H54 (cell line): Measurements from ENCODE around the gene NOA1.

Experiments
- DNase-seq: peaks from one replicate; pipeline ENCODE4 v3.0.0; 2011; ENCODE audit warnings: low spot score, mixed read lengths; ENCODE audit not compliant: insufficient read length
- FAIRE-seq: peaks from 3 replicates; lab custom pipeline; 2011; peaks lifted over from hg19 to GRCh38; lab: Jason Lieb, UNC
- POLR2A ChIP-seq: IDR thresholded peaks from 2 replicates; pipeline ENCODE4 v1.6.1; 2011; ENCODE audit warnings: low read depth, mild to moderate bottlenecking, low read length

Gene NOA1

DNA sequence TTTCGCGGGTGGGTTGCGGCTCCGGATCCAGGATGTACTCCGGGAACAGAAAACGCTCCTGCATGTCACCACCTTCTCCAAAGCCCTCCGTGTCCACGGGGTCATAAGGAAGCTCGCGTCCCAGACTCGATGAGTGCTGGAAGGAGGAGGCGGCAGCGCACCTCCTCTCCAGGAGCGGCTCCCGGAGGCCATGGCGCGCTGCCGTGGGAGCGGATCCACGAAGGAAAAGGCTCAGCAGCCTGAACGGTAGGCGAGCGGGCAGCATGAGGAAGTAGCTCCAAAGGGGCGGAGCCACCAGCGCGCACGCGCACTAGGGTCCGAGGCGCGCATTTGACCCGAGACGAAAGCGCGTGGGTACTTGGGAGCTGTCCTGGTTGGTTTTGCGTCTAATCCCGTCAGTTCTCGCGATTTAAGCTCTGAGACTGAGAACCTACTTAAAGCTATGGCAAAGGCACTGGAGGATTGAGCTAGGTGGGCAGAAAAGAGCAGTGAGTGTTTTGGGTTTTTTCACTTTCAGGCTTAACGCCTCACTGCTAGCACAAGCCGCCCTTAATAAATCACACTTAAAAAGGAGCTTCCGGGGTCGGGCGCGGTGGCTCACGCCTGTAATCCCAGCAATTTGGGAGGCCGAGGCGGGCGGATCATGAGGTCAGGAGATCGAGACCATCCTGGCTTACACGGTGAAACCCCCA is at the start of gene NOA1:
NOA1 (minus strand) TSS at position 286 of the 692 bp plus-strand sequence; CDS start at position 265, 21 bp downstream.
- FAIRE-seq (peak; percentile 82), DNase-seq (peak; percentile 75)
- TF ChIP-seq POLR2A, result peak; percentile 94

DNA sequence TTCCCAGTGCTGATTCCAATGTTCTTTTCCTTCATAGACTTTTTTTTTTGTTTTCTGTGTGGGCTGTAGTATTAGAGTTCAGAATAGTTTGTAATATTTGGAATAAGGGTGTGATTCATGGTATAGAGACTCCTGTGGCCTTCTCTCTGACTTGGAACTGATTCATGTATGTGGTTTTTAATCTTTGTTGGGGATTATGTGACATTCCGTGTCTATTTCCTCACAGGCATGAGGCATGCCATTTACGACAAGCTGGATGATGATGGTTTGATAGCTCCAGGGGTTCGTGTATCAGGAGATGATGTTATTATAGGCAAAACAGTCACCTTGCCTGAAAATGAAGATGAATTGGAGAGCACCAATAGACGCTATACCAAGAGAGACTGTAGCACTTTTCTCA is 45.7 kb upstream of the NOA1 start:
- DNase-seq (peak; percentile 36), FAIRE-seq (peak; percentile 94)
- TF ChIP-seq POLR2A, result no peak

DNA sequence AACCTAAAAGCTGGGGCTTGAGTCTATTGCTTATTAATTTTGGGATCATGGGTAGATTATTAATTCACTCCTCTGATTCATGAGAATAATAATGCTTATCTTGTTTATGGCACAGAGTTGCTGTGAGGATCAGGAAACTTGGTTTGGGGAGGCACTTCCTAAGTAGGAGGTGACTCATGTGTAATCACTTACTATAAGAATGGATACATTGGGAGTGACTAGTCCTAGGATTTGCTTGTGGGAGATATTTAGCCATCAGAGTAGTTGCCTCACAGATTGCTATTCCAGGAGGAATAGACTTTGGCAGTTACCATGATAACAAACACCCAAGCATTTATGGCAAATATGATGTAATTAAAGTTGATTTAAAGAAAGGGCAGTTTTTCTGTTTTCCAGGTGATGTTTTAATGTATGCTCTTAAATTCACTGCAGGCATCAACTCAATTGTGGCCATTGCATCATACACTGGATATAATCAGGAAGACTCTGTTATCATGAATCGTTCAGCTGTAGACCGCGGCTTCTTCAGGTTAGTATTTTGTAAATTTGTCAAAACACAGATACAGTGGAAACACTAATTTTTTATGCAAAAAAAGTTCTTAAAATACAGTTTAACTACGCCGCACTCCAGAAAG is 43.2 kb upstream of the NOA1 start:
- no peak for TF ChIP-seq POLR2A
- peak; percentile 84 for FAIRE-seq

DNA sequence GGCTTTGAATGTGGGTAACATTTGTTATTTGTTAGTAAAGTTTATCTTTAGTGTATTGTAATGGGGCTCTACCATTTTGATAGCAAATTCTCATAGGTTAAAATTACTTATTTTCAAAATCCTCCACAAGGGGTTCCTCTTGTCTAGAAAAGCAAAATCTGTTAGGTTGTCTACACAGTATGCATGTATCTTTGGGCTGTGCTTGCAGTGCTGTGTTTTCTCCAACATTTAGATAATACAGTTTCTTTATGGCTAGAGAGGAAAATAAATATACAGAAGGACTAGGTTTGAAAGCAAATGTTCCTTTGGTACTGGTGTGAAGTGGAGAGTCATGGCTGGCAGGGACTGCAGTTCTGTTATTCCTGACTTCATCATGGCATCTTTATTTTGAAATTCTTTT is 41.6 kb upstream of the NOA1 start:
- DNase-seq (no peak), FAIRE-seq (no peak)

More for the DNA sequence above, 43.2 kb upstream of the NOA1 start:
- DNase-seq, result peak; percentile 34

DNA sequence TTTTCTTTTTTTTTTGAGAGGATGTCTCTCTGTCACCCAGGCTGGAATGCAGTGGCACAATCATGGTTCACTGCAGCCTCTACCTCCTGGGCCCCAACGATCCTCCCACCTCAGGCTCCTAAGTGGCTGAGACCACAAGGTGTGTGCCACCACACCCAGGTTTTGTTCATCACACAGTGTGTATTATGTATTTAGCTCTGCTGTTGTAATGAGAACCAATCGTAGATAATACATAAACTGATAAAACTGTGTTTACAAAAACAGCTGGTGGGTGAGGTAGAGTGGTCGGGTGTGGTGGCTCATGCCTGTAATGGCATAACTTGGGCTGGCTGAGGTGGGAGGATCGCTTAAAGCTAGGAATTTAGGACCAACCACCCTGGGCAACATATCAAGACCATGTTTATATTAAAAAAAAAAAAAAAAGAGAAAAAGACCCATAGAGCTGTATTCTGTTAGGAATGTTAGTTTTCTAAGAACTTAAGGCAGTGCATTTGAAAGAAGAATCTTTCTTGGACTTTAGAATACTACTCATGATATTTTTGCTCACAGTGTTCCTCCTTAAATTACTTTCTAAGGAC is 36.2 kb upstream of the NOA1 start:
- FAIRE-seq (no peak), DNase-seq (no peak)
- no peak for TF ChIP-seq POLR2A

More for the DNA sequence above, 41.6 kb upstream of the NOA1 start:
- no peak for TF ChIP-seq POLR2A

DNA sequence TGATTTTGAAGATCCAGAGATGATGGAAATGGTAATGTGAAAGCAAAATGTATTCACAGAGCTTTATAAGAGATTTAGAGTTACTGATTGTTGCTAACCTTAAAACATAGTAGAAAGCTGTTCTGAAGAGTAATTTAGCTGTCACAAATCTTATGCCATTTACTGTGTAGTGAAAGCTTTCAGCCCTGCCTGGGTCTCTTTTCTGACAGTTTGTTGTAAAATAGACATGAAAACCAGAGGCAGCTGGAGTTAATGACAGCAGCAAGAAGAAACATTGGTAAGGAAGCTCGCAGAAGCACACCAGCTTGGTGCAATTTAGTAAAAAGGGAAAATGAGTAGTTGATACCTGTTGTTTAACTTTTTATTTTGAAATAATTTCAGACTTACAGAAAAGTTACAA is 22.3 kb upstream of the NOA1 start:
- FAIRE-seq, result no peak
- no peak for TF ChIP-seq POLR2A
- no peak for DNase-seq

DNA sequence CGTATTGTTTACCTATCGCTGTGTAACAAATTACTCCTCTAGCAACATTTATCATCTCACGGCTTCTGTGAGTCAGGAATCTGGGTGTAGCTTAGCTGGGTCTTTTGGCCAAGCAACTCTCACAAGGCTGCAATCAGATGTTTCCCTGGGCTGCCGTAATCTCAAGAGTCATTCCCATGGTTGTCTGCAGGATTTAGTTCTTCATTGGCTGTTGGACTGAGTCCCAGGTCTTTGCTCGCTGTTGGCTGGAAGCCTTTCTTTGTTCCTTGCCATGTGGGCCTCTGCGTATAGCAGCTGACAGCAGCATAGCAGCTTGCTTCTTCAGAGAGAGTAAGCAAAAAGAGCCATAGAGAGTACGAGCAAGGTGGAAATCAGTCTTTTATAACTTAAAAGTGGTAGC is 18.1 kb upstream of the NOA1 start:
- FAIRE-seq (no peak), DNase-seq (no peak)
- TF ChIP-seq POLR2A, result no peak

DNA sequence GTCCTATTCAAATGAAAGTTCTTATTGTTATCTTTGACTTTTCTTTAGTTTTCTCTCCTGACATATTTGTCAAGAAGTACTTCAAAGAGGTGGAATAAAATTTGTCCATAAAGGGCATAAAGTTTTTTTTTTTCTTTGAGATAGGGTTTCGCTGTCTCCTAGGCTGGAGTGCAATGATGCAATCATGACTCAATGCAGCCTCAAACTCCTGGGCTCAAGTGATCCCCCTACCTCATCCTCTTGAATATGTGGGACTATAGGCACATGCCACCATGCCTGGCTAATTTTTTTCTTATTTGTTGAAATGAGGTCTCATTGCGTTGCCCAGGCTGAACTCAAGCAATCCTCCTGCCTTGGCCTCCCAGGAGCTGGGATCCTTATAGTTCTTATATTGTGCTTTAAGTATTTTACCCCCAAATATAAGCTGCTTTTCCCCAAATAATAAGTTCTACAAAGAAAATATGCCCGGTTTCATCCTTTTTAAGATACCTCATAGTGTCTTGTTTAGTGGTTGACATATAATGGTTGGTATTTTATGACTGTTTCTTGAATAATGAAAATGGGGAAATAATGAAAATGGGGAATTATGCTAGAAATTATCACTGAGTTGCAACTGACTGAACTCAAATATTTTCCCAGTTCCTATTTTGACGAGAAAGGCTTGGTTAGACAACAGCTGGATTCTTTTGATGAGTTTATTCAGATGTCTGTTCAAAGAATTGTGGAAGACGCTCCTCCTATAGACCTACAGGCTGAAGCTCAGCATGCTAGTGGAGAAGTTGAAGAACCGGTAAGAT is 12.9 kb upstream of the NOA1 start:
- no peak for FAIRE-seq
- no peak for TF ChIP-seq POLR2A
- DNase-seq, result no peak

DNA sequence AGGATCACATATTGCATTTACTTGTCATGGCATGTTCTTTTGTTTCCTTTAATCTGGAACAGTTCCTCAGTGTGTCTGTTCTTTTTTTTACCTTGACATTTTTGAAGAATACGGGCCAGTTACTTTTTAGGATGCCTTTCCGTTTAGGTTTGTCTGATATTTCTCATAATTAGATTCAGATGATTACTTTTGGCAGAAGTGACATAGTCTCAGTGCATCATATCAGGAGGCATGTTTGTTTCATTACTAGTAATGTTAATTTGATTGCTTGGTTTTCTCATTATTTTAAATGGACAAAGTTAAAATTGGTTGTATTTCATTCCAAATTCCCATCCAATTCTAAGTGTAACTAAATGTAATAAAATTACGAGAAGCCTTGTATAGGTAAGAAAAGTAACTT is 9.5 kb upstream of the NOA1 start:
- FAIRE-seq (no peak), DNase-seq (no peak)
- TF ChIP-seq POLR2A, result no peak

DNA sequence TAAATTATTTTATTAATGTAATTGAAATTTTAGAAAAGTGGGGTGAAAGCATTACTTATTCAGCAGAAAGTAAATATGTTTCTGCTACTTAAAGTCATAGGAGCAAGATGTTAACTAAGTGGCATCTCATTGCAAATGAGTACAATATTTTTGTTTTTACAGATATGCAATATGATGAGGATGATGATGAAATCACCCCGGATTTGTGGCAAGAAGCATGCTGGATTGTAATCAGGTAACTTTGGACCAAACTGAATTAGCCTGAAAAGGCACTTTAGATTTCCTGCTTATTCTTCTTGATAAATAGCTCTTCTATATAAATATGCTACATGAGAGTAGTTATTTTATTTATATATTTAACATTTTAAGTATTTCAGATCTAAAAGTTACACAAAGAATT is 8.8 kb upstream of the NOA1 start:
- TF ChIP-seq POLR2A, result no peak
- FAIRE-seq, result no peak

DNA sequence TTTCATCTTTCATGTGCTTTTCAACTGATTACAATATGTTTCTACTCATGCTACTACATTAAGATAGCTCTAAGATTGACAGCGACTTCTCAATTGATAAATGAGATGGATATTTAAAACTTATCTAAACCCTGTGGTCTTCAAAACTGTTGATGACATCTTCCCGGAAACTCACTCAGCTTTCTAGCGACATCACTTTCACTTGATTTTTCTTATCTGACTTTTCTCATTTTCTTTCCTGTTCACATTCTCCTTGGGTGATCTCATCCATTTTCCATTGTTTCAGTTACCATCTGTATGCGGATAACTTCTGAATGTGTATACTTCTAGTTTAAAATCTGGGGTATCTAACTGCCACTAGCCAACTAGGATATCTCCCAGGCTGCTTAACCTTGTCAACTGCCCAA is 4.4 kb upstream of the NOA1 start:
- DNase-seq (no peak), FAIRE-seq (no peak)
- no peak for TF ChIP-seq POLR2A

More for the DNA sequence above, 8.8 kb upstream of the NOA1 start:
- no peak for DNase-seq

DNA sequence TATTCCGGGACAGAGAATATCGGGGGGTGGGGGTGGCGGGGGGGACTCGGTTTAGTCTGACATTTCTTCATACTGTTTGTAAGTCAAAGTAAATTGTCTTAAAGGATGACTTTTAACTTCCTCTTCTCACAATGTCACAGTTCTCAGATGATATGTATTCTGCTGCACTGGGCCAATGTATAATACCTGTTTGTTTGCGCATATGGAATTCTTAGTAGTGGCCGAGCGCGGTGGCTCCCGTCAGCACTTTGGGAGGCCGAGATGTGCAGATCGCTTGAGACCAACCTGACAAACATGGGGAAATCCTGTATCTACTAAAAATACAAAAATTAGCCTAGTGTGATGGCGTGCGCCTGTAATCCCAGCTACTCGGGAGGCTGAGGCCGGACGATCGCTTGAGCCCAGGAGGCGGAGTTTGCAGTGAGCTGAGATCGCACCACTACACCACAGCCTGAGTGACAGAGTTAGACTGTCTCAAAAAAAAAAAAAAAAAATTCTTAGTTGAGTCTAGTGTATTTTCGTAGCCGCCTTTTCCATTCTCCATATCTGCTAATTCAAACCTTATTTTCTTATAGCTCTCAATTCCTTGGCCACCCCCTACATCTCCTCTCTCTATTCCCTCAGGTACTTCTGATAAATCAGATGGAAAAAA is 2.1 kb upstream of the NOA1 start:
- no peak for TF ChIP-seq POLR2A
- FAIRE-seq (no peak), DNase-seq (no peak)

DNA sequence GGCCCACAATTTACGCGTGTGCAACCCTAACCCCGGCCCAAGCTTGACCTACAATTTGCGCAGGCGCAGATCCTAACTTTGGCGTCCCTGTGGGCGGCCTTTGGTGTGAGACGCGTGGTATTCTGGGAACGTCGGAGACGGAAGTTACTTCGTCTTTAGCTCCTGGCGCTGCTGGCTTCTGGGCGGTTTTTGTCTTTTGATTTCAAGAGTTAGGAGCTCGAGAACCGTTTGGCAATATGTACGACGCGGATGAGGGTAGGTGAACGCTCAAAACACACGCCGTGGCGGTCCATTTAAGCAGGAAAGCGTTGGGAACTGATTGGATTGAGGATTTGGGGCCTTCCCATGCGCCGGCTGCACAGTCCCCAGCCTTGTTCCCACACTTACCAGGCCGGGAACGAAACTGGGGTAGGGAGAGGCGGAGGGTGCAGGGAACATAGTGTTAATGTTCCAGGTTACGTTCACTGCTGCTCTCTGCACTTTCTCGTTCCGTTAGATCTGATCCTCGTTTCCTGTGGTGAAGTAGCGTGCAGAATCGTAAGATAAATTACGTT is 1.4 kb upstream of the NOA1 start, which contains the start of gene POLR2B:
POLR2B (plus strand) TSS at position 147 of the 554 bp plus-strand sequence; CDS start at position 237, 90 bp downstream.
- FAIRE-seq (no peak), DNase-seq (peak; percentile 64)
- peak; percentile 75 for TF ChIP-seq POLR2A
